ENCODE measurements around the gene ARID3C.
A peak's percentile ranks its signal among the peaks of the same experiment; 100 is the strongest.

ARID3C gene

GRCh38 chr9:34638138-34638445, 9.2 kb upstream of the ARID3C start:
- Histone ChIP-seq H4K8ac (ENCODE audit: low read depth, low read length) (peak overlapping the region; percentile 88), H2BK5ac (ENCODE audit: low read depth, low read length, poor library complexity) (peak overlapping the region; percentile 6), H2AFZ (ENCODE audit: insufficient read depth, low read length, poor library complexity) (peak overlapping the region; percentile 77), H2AK5ac (ENCODE audit: low read length) (no peak overlapping the region), H3K23ac (ENCODE audit: low read length) (no peak overlapping the region), H3K9ac (ENCODE audit: low read length) (peak overlapping the region; percentile 64), H3K9me3 (ENCODE audit: insufficient read depth, low read depth, low read length) (no peaks in the 10 kb centered on the region), H3K4me2 (ENCODE audit: low read length) (peak overlapping the region; percentile 95), H3K4me3 (ENCODE audit: low read depth, low read length) (peak overlapping the region; percentile 85), H3K79me2 (ENCODE audit: control insufficient read depth, insufficient read depth, low read length, poor library complexity) (peaks cover 4% of the 10 kb centered on the region), H3K36me3 (ENCODE audit: control insufficient read depth in 1 of 2, insufficient read depth in 2 of 2, low read length in 2 of 2) (peaks cover 3 to 6% of the 10 kb centered on the region in 2 experiments), H3K4ac (ENCODE audit: low read depth, low read length) (no peak overlapping the region), H3K79me1 (ENCODE audit: low read length) (peaks cover 9% of the 10 kb centered on the region), H4K12ac (ENCODE audit: low read depth, low read length) (peak overlapping the region; percentile 9), H3K4me1 (ENCODE audit: control insufficient read depth in 1 of 2, insufficient read depth in 2 of 2, low read length in 2 of 2) (peaks cover 10 to 15% of the 10 kb centered on the region in 2 experiments), H3K27me3 (ENCODE audit: insufficient read depth, low read length) (no peaks in the 10 kb centered on the region), H4K91ac (ENCODE audit: low read depth, low read length) (peak overlapping the region; percentile 50), H2BK12ac (ENCODE audit: low read length) (no peak overlapping the region), H3K14ac (ENCODE audit: low read length) (peak overlapping the region; percentile 48), H2BK120ac (ENCODE audit: insufficient read depth, low read length, poor library complexity) (peak overlapping the region; percentile 23), H3K27ac (ENCODE audit: low read depth, low read length) (peak overlapping the region; percentile 15), H3K18ac (ENCODE audit: low read length) (peak overlapping the region; percentile 30)
- DNase-seq: no peak
- no CpG with 5 or more reads among the region's 7 CpGs for WGBS (ENCODE audit: extremely low coverage, insufficient coverage, insufficient read length)

GRCh38 chr9:34637356-34638137, 8.7 kb upstream of the ARID3C start, which contains the start of gene SIGMAR1:
Gene SIGMAR1 (minus strand): TSS chr9:34637787. CDS start chr9:34637697, 90 bp downstream.
- Histone ChIP-seq H3K14ac (ENCODE audit: low read length) (peak within 1 kb of the TSS; percentile 70), H3K4me2 (ENCODE audit: low read length) (peak within 1 kb of the TSS; percentile 95), H3K4ac (ENCODE audit: low read depth, low read length) (peak within 1 kb of the TSS; percentile 25), H3K27ac (ENCODE audit: low read depth, low read length) (peak within 1 kb of the TSS; percentile 15), H2AK5ac (ENCODE audit: low read length) (no peak within 1 kb of the TSS), H2AFZ (ENCODE audit: insufficient read depth, low read length, poor library complexity) (peak within 1 kb of the TSS; percentile 77), H4K12ac (ENCODE audit: low read depth, low read length) (peak within 1 kb of the TSS; percentile 38), H2BK5ac (ENCODE audit: low read depth, low read length, poor library complexity) (peak within 1 kb of the TSS; percentile 9), H3K4me1 (ENCODE audit: control insufficient read depth in 1 of 2, insufficient read depth in 2 of 2, low read length in 2 of 2) (peaks cover 10 to 15% of the 10 kb centered on the region in 2 experiments), H3K23ac (ENCODE audit: low read length) (no peak within 1 kb of the TSS), H3K4me3 (ENCODE audit: low read depth, low read length) (peak within 1 kb of the TSS; percentile 85), H3K9me3 (ENCODE audit: insufficient read depth, low read depth, low read length) (no peaks in the 10 kb centered on the region), H3K9ac (ENCODE audit: low read length) (peak within 1 kb of the TSS; percentile 88), H3K27me3 (ENCODE audit: insufficient read depth, low read length) (no peaks in the 10 kb centered on the region), H4K91ac (ENCODE audit: low read depth, low read length) (peak within 1 kb of the TSS; percentile 50), H3K36me3 (ENCODE audit: control insufficient read depth in 1 of 2, insufficient read depth in 2 of 2, low read length in 2 of 2) (peaks cover 3 to 6% of the 10 kb centered on the region in 2 experiments), H3K18ac (ENCODE audit: low read length) (peak within 1 kb of the TSS; percentile 65), H3K79me2 (ENCODE audit: control insufficient read depth, insufficient read depth, low read length, poor library complexity) (peaks cover 4% of the 10 kb centered on the region), H3K79me1 (ENCODE audit: low read length) (peaks cover 9% of the 10 kb centered on the region), H4K8ac (ENCODE audit: low read depth, low read length) (peak within 1 kb of the TSS; percentile 88), H2BK120ac (ENCODE audit: insufficient read depth, low read length, poor library complexity) (peak within 1 kb of the TSS; percentile 48), H2BK12ac (ENCODE audit: low read length) (peak within 1 kb of the TSS; percentile 20)
- WGBS (ENCODE audit: extremely low coverage, insufficient coverage, insufficient read length): no CpG with 5 or more reads among the region's 74 CpGs
- DNase-seq: peak; percentile 81 to 95

GRCh38 chr9:34636791-34637355, 8.0 kb upstream of the ARID3C start:
- Histone ChIP-seq H2BK5ac (ENCODE audit: low read depth, low read length, poor library complexity) (no peak overlapping the region), H3K79me2 (ENCODE audit: control insufficient read depth, insufficient read depth, low read length, poor library complexity) (peaks cover 4% of the 10 kb centered on the region), H3K9ac (ENCODE audit: low read length) (peak overlapping the region; percentile 88), H3K4me1 (ENCODE audit: control insufficient read depth in 1 of 2, insufficient read depth in 2 of 2, low read length in 2 of 2) (peaks cover 10 to 15% of the 10 kb centered on the region in 2 experiments), H3K27me3 (ENCODE audit: insufficient read depth, low read length) (no peaks in the 10 kb centered on the region), H3K4ac (ENCODE audit: low read depth, low read length) (no peak overlapping the region), H3K36me3 (ENCODE audit: control insufficient read depth in 1 of 2, insufficient read depth in 2 of 2, low read length in 2 of 2) (peaks cover 3 to 6% of the 10 kb centered on the region in 2 experiments), H3K18ac (ENCODE audit: low read length) (peak overlapping the region; percentile 65), H2BK120ac (ENCODE audit: insufficient read depth, low read length, poor library complexity) (no peak overlapping the region), H3K4me3 (ENCODE audit: low read depth, low read length) (peak overlapping the region; percentile 85), H4K12ac (ENCODE audit: low read depth, low read length) (peak overlapping the region; percentile 38), H2AFZ (ENCODE audit: insufficient read depth, low read length, poor library complexity) (peak overlapping the region; percentile 66), H3K23ac (ENCODE audit: low read length) (no peak overlapping the region), H2AK5ac (ENCODE audit: low read length) (no peak overlapping the region), H3K14ac (ENCODE audit: low read length) (peak overlapping the region; percentile 70), H4K8ac (ENCODE audit: low read depth, low read length) (peak overlapping the region; percentile 65), H3K4me2 (ENCODE audit: low read length) (peak overlapping the region; percentile 95), H3K79me1 (ENCODE audit: low read length) (peaks cover 9% of the 10 kb centered on the region), H3K27ac (ENCODE audit: low read depth, low read length) (no peak overlapping the region), H2BK12ac (ENCODE audit: low read length) (no peak overlapping the region), H4K91ac (ENCODE audit: low read depth, low read length) (peak overlapping the region; percentile 17), H3K9me3 (ENCODE audit: insufficient read depth, low read depth, low read length) (no peaks in the 10 kb centered on the region)
- WGBS (ENCODE audit: extremely low coverage, insufficient coverage, insufficient read length): no CpG with 5 or more reads among the region's 23 CpGs
- no peak for DNase-seq

- Histone ChIP-seq H3K4me2 (ENCODE audit: low read length) (no peak overlapping the region), H3K4ac (ENCODE audit: low read depth, low read length) (no peak overlapping the region), H2BK120ac (ENCODE audit: insufficient read depth, low read length, poor library complexity) (no peak overlapping the region), H3K4me3 (ENCODE audit: low read depth, low read length) (no peak overlapping the region), H3K79me1 (ENCODE audit: low read length) (peaks cover 9% of the 10 kb centered on the region), H3K9ac (ENCODE audit: low read length) (no peak overlapping the region), H2BK5ac (ENCODE audit: low read depth, low read length, poor library complexity) (no peak overlapping the region), H2AK5ac (ENCODE audit: low read length) (no peak overlapping the region), H3K4me1 (ENCODE audit: control insufficient read depth in 1 of 2, insufficient read depth in 2 of 2, low read length in 2 of 2) (peaks cover 7 to 15% of the 10 kb centered on the region in 2 experiments), H3K36me3 (ENCODE audit: control insufficient read depth in 1 of 2, insufficient read depth in 2 of 2, low read length in 2 of 2) (peaks cover 3 to 6% of the 10 kb centered on the region in 2 experiments), H3K23ac (ENCODE audit: low read length) (no peak overlapping the region), H4K8ac (ENCODE audit: low read depth, low read length) (no peak overlapping the region), H3K18ac (ENCODE audit: low read length) (no peak overlapping the region), H3K14ac (ENCODE audit: low read length) (no peak overlapping the region), H3K27me3 (ENCODE audit: insufficient read depth, low read length) (peaks cover 7% of the 10 kb centered on the region), H3K27ac (ENCODE audit: low read depth, low read length) (no peak overlapping the region), H2BK12ac (ENCODE audit: low read length) (no peak overlapping the region), H4K91ac (ENCODE audit: low read depth, low read length) (no peak overlapping the region), H4K12ac (ENCODE audit: low read depth, low read length) (no peak overlapping the region), H3K79me2 (ENCODE audit: control insufficient read depth, insufficient read depth, low read length, poor library complexity) (peaks cover 4% of the 10 kb centered on the region), H2AFZ (ENCODE audit: insufficient read depth, low read length, poor library complexity) (no peak overlapping the region), H3K9me3 (ENCODE audit: insufficient read depth, low read depth, low read length) (no peaks in the 10 kb centered on the region)
- no peak for DNase-seq
- no CpG with 5 or more reads among the region's 14 CpGs for WGBS (ENCODE audit: extremely low coverage, insufficient coverage, insufficient read length)
Measured at GRCh38 chr9:34635556-34635955, 6.7 kb upstream of the ARID3C start.
